Loucy (cell line): ENCODE measurements around the gene CTR9.

Experiments used
- H2AFZ ChIP-seq: fragments of 200-600 bp; sonication (generic); 2 replicates; pipeline ENCODE4 v1.6.0; 2016; ENCODE audit warnings: antibody characterized with exemption, mild to moderate bottlenecking, low read length, moderate library complexity
- H3F3A ChIP-seq: fragments of 200-600 bp; 2 replicates; pipeline ENCODE4 v1.6.0; 2016; ENCODE audit warnings: antibody characterized with exemption, low read depth, mild to moderate bottlenecking
- H3K27me3 ChIP-seq: fragments of 200-600 bp; sonication (generic); 2 replicates; pipeline ENCODE4 v1.6.1; 2014; ENCODE audit warnings: low read length, mild to moderate bottlenecking; ENCODE audit not compliant: insufficient read depth, poor library complexity, severe bottlenecking
- H3K36me3 ChIP-seq: fragments of 200-600 bp; sonication (generic); 2 replicates; pipeline ENCODE4 v1.6.1; 2016; ENCODE audit warnings: low read length; ENCODE audit not compliant: insufficient read depth
- H3K4me1 ChIP-seq: fragments of 200-600 bp; sonication (generic); 2 replicates; pipeline ENCODE4 v1.5.1; 2014; ENCODE audit warnings: low read length, mild to moderate bottlenecking; ENCODE audit not compliant: insufficient read depth, poor library complexity, severe bottlenecking
- H3K4me2 ChIP-seq: fragments of 200-600 bp; sonication (generic); 2 replicates; pipeline ENCODE4 v1.6.0; 2014; ENCODE audit warnings: antibody characterized with exemption, low read length, low read depth, mild to moderate bottlenecking; ENCODE audit not compliant: poor library complexity, severe bottlenecking
- H3K4me3 ChIP-seq: fragments of 200-600 bp; sonication (generic); 2 replicates; pipeline ENCODE4 v1.5.1; 2014; ENCODE audit warnings: low read length, mild to moderate bottlenecking, mixed read lengths; ENCODE audit not compliant: poor library complexity, severe bottlenecking
- H3K79me2 ChIP-seq: fragments of 200-600 bp; sonication (generic); 2 replicates; pipeline ENCODE4 v1.6.1; 2014; ENCODE audit warnings: low read length; ENCODE audit not compliant: insufficient read depth
- H3K9ac ChIP-seq: fragments of 200-600 bp; sonication (generic); 2 replicates; pipeline ENCODE4 v1.6.0; 2014; ENCODE audit warnings: mild to moderate bottlenecking, low read depth, low read length, moderate library complexity; ENCODE audit not compliant: poor library complexity, severe bottlenecking
- H3K9me2 ChIP-seq: fragments of 200-600 bp; sonication (generic); replicated peaks from 2 replicates; pipeline ENCODE4 v1.6.1; 2016; ENCODE audit warnings: low read depth, low read length, mixed read lengths
- H3K9me3 ChIP-seq: fragments of 200-600 bp; sonication (generic); 2 replicates; pipeline ENCODE4 v1.6.1; 2014; ENCODE audit warnings: mild to moderate bottlenecking, antibody characterized with exemption, low read length, low read depth; ENCODE audit not compliant: insufficient read depth
- H4K20me1 ChIP-seq: fragments of 200-600 bp; sonication (generic); 2 replicates; pipeline ENCODE4 v1.6.0; 2014; ENCODE audit warnings: antibody characterized with exemption, low read length, mild to moderate bottlenecking; ENCODE audit not compliant: insufficient read depth, poor library complexity, severe bottlenecking
- CTCF ChIP-seq: fragments of 200-600 bp; sonication (generic); conservative IDR thresholded peaks from 2 replicates; pipeline ENCODE4 v1.5.1; 2014; ENCODE audit warnings: mild to moderate bottlenecking, antibody characterized with exemption, low read length
- EZH2phosphoT487 ChIP-seq: fragments of 200-600 bp; IDR thresholded peaks from 2 replicates; pipeline ENCODE4 v1.6.1; 2018; ENCODE audit warnings: antibody characterized with exemption, mild to moderate bottlenecking, moderate library complexity, borderline replicate concordance

Gene CTR9

GRCh38 chr11:10785146-10785474 lies 34.1 kb downstream of the CTR9 start:
- Histone ChIP-seq H3K4me1 (no peaks in the 10 kb centered on the region), H3F3A (no peaks in the 10 kb centered on the region), H2AFZ (no peak overlapping the region), H3K9me3 (no peaks in the 10 kb centered on the region), H3K27me3 (no peaks in the 10 kb centered on the region), H3K9me2 (no peaks in the 10 kb centered on the region), H3K4me2 (no peak overlapping the region), H3K36me3 (no peaks in the 10 kb centered on the region), H4K20me1 (no peaks in the 10 kb centered on the region), H3K9ac (no peak overlapping the region), H3K79me2 (no peaks in the 10 kb centered on the region), H3K4me3 (no peak overlapping the region)
- TF ChIP-seq EZH2phosphoT487 (no peak), CTCF (no peak)

DNA sequence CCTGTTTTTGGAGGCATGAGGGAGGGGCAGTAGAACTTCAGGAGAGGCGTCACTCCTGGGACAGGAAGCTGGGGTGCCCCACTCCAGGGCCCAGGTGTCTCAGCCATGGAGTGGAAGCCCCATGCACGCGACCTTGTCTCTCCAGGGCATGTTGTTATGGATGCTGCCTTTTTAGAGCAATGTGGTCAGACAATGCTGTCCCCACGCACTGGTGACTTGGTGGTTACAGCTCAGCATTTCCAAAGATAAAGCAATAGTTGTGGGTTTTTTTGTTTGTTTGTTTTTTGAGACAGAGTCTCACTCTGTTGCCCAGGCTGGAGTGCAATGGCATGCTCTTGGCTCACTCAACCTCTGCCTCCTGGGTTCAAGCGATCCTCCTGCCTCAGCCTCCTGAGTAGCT lies 35.4 kb downstream of the CTR9 start:
- H3K27me3 ChIP-seq = no peaks in the 10 kb centered on the region
- H3F3A ChIP-seq = no peaks in the 10 kb centered on the region
- H3K9me2 ChIP-seq = no peaks in the 10 kb centered on the region
- H3K9ac ChIP-seq = no peak overlapping the region
- no peaks in the 10 kb centered on the region for H4K20me1 ChIP-seq
- no peak overlapping the region for H3K4me3 ChIP-seq
- H2AFZ ChIP-seq = no peak overlapping the region
- no peaks in the 10 kb centered on the region for H3K4me1 ChIP-seq
- H3K79me2 ChIP-seq = no peaks in the 10 kb centered on the region
- H3K9me3 ChIP-seq = no peaks in the 10 kb centered on the region
- TF ChIP-seq EZH2phosphoT487 (no peak), CTCF (no peak)
- H3K36me3 ChIP-seq = no peaks in the 10 kb centered on the region
- no peak overlapping the region for H3K4me2 ChIP-seq

- Histone ChIP-seq H3K9me3 (no peaks in the 10 kb centered on the region), H3K4me2 (peak overlapping the region; percentile 47), H3K9ac (no peak overlapping the region), H3K4me3 (peak overlapping the region; percentile 25), H3K4me1 (peaks cover 10% of the 10 kb centered on the region), H3K79me2 (no peaks in the 10 kb centered on the region), H2AFZ (no peak overlapping the region), H3F3A (peaks cover 25% of the 10 kb centered on the region; the same call in 1 of the 2 replicates), H4K20me1 (peaks cover 8% of the 10 kb centered on the region), H3K36me3 (peaks cover 17% of the 10 kb centered on the region), H3K27me3 (no peaks in the 10 kb centered on the region), H3K9me2 (no peaks in the 10 kb centered on the region)
- TF ChIP-seq EZH2phosphoT487 = no peak
- TF ChIP-seq CTCF = peak; percentile 95
Measured at GRCh38 chr11:10792385-10793068, 41.5 kb downstream of the CTR9 start.
